Fibroblast of lung (primary cell): ENCODE data around the gene LRP2BP.

Source experiments
- CTCF ChIP-seq, 2 donors: IDR thresholded peaks in 1 of 2; conservative IDR thresholded peaks in 1 of 2; 1 replicate in 1 of 2; 2 replicates in 1 of 2; pipeline ENCODE4 v1.5.1; 2011 to 2012; ENCODE audit warnings: low read length in 2 of 2, control low read depth in 1 of 2, inconsistent platforms in 1 of 2, low read depth in 1 of 2, mild to moderate bottlenecking in 1 of 2
- EZH2 ChIP-seq: IDR thresholded peaks from 2 replicates; pipeline ENCODE4 v1.5.1; 2012; ENCODE audit warnings: low read length, control low read depth, mild to moderate bottlenecking; ENCODE audit errors: missing control alignments

- TF ChIP-seq CTCF (conservative IDR thresholded peaks at IDR 0.05 in 1 of 2, IDR thresholded peaks at IDR 0.05 in 1 of 2; ENCODE audit: low read depth in 1 of 2, low read length in 2 of 2) (no peak), EZH2 (no peak)
Observed at GRCh38 chr4:185387957-185388356, 7.8 kb downstream of the LRP2BP start.
